NCI-H69 (cell line): ENCODE measurements around the gene CCDC33.

Experiments used
- DNase-seq: peaks from one replicate; lab custom pipeline; 2025; lab: John Stamatoyannopoulos, UW

Gene CCDC33

GRCh38 chr15:74382004-74382816, 146.1 kb downstream of the CCDC33 start:
- peak; percentile 68 for DNase-seq

GRCh38 chr15:74383286-74383685, 147.2 kb downstream of the CCDC33 start:
- DNase-seq: no peak

- no peak for DNase-seq
Observed at GRCh38 chr15:74383695-74384565, 147.8 kb downstream of the CCDC33 start.

- no peak for DNase-seq
Observed at GRCh38 chr15:74384566-74384880, 148.4 kb downstream of the CCDC33 start.

GRCh38 chr15:74384881-74385643, 148.9 kb downstream of the CCDC33 start:
- DNase-seq: peak; percentile 18

- DNase-seq: no peak
Observed at GRCh38 chr15:74385733-74386132, 149.6 kb downstream of the CCDC33 start.
